ENCODE results near the gene HIPK3.
"Not testable (repeated sequence)": the region's sequence is repeated elsewhere in the genome, so short reads cannot be mapped to it uniquely, and the experiment has no call there.

HIPK3 gene

GRCh38 chr11:33362051-33362910 is 105.1 kb downstream of the HIPK3 start:
- peak; percentile 58 for DNase-seq

GRCh38 chr11:33366918-33367317 is 109.7 kb downstream of the HIPK3 start:
- DNase-seq: no peak

GRCh38 chr11:33368475-33368874 is 111.3 kb downstream of the HIPK3 start:
- not testable (repeated sequence) for DNase-seq

GRCh38 chr11:33368931-33369330 is 111.8 kb downstream of the HIPK3 start:
- DNase-seq: no peak

- no peak for DNase-seq
These were observed 116.5 kb downstream of the HIPK3 start for GRCh38 chr11:33373636-33374035.

- no peak for DNase-seq
These were observed 118.1 kb downstream of the HIPK3 start for GRCh38 chr11:33375236-33375635.

GRCh38 chr11:33375688-33376311 is 118.6 kb downstream of the HIPK3 start, which contains the start of gene KIAA1549L:
KIAA1549L (plus strand) TSS chr11:33376108.
- DNase-seq: peak; percentile 48

GRCh38 chr11:33376331-33377310 is 119.4 kb downstream of the HIPK3 start:
- no peak for DNase-seq

- DNase-seq: peak; percentile 58
These were observed 120.5 kb downstream of the HIPK3 start for GRCh38 chr11:33377412-33378370.

- DNase-seq: no peak
These were observed 122.8 kb downstream of the HIPK3 start for GRCh38 chr11:33379947-33380346.

- no peak for DNase-seq
These were observed 126.1 kb downstream of the HIPK3 start for GRCh38 chr11:33383075-33383919.

- no peak for DNase-seq
These were observed 126.7 kb downstream of the HIPK3 start for GRCh38 chr11:33383920-33384209.

GRCh38 chr11:33384220-33384619 is 127.0 kb downstream of the HIPK3 start:
- DNase-seq: no peak

GRCh38 chr11:33387581-33387980 is 130.4 kb downstream of the HIPK3 start:
- DNase-seq: peak; percentile 28

GRCh38 chr11:33387996-33388395 is 130.8 kb downstream of the HIPK3 start:
- no peak for DNase-seq

- DNase-seq: no peak
These were observed 131.8 kb downstream of the HIPK3 start for GRCh38 chr11:33388793-33389525.

GRCh38 chr11:33389635-33390034 is 132.5 kb downstream of the HIPK3 start:
- DNase-seq: no peak

GRCh38 chr11:33390944-33391892 is 134.0 kb downstream of the HIPK3 start:
- DNase-seq: no peak

- no peak for DNase-seq
These were observed 134.7 kb downstream of the HIPK3 start for GRCh38 chr11:33391893-33392251.

Measured in fibroblast of skin of right quadriceps (primary cell).